Measurements from ENCODE around the gene TMCO1. TPM values are rescaled to one million over a fixed set of nuclear protein-coding genes. Genes with fewer than 3 reads are reported as not detected.
A peak's percentile ranks its signal among the peaks of the same experiment; 100 is the strongest.
"Not testable (repeated sequence)": the region's sequence is repeated elsewhere in the genome, so short reads cannot be mapped to it uniquely, and the experiment has no call there.

TMCO1 gene
- total and polyA plus RNA-seq, 10 donors, result 23.3 to 57.9 (median 50.7) TPM

GRCh38 chr1:165703648-165704047 is 65.0 kb downstream of the TMCO1 start:
- H3K36me3 ChIP-seq, result no peaks in the 10 kb centered on the region
- WGBS, 5 donors, result 76 to 92% (median 86%) methylated on average over 2 of the region's 2 CpGs
- DNase-seq, result no peak
- no peak overlapping the region for H3K4me3 ChIP-seq
- no peaks in the 10 kb centered on the region for H3K9me3 ChIP-seq
- H3K4me1 ChIP-seq, result peaks cover 0 to 11% (median 7%) of the 10 kb centered on the region in 6 donors
- intact Hi-C loops (cut with DNase I; ENCODE audit: low total_unique reads), result no loop called here
- TF ChIP-seq POLR2A (IDR thresholded peaks at IDR 0.05) (no peak), CTCF (IDR thresholded peaks at IDR 0.05 in 8 of 11, conservative IDR thresholded peaks at IDR 0.05 in 3 of 11) (no peak), POLR2AphosphoS5 (IDR thresholded peaks at IDR 0.05) (no peak)
- H3K27ac ChIP-seq, result no peak overlapping the region
- H3K27me3 ChIP-seq (replicated peaks in 1 of 7), result peaks cover 0 to 9% (median 0%) of the 10 kb centered on the region in 7 donors

- H3K4me1 ChIP-seq, result peaks cover 6 to 22% (median 16%) of the 10 kb centered on the region in 6 donors
- H3K27ac ChIP-seq; H3K36me3 ChIP-seq; intact Hi-C loops (cut with DNase I; ENCODE audit: low total_unique reads); H3K27me3 ChIP-seq (replicated peaks in 1 of 7); H3K4me3 ChIP-seq; DNase-seq; H3K9me3 ChIP-seq: not testable (repeated sequence)
- 75 to 99% (median 86%) methylated on average over 7 of the region's 7 CpGs for WGBS, 5 donors
Measured at GRCh38 chr1:165701922-165702321, 66.7 kb downstream of the TMCO1 start.

- Histone ChIP-seq H3K4me3 (no peak overlapping the region), H3K36me3 (peaks cover 0 to 6% (median 0%) of the 10 kb centered on the region in 6 donors), H3K27ac (no peak overlapping the region), H3K4me1 (peaks cover 16 to 45% (median 34%) of the 10 kb centered on the region in 6 donors), H3K27me3 (replicated peaks in 1 of 7) (no peaks in the 10 kb centered on the region), H3K9me3 (no peaks in the 10 kb centered on the region)
- 66 to 90% (median 85%) methylated on average over 3 of the region's 3 CpGs for WGBS, 5 donors
- TF ChIP-seq POLR2A (IDR thresholded peaks at IDR 0.05) (no peak), POLR2AphosphoS5 (IDR thresholded peaks at IDR 0.05) (no peak), CTCF (IDR thresholded peaks at IDR 0.05 in 8 of 11, conservative IDR thresholded peaks at IDR 0.05 in 3 of 11) (no peak)
- no peak for DNase-seq
- intact Hi-C loops (cut with DNase I; ENCODE audit: low total_unique reads), result loop anchor here (5.0 to 10.0 kb wide), 2 partner anchors 67 to 95 kb away; partner anchors contain the start of gene MGST3
Measured at GRCh38 chr1:165699577-165699976, 69.1 kb downstream of the TMCO1 start.

GRCh38 chr1:165698761-165699052 is 70.0 kb downstream of the TMCO1 start:
- 0 to 1% (median 0%) methylated on average over 7 of the region's 7 CpGs for WGBS, 5 donors
- peak overlapping the region; percentile 62 to 91 (median 72) for H3K4me3 ChIP-seq
- intact Hi-C loops (cut with DNase I; ENCODE audit: low total_unique reads), result loop anchor here (5.0 to 10.0 kb wide), 2 partner anchors 66 to 94 kb away; partner anchors contain the start of gene MGST3
- peaks cover 0 to 14% (median 0%) of the 10 kb centered on the region in 6 donors for H3K36me3 ChIP-seq
- peaks cover 17 to 49% (median 34%) of the 10 kb centered on the region in 6 donors for H3K4me1 ChIP-seq
- DNase-seq, result no peak
- H3K27ac ChIP-seq, result peak overlapping the region; percentile 93 to 99 (median 97)
- H3K27me3 ChIP-seq (replicated peaks in 1 of 7), result no peaks in the 10 kb centered on the region
- TF ChIP-seq CTCF (IDR thresholded peaks at IDR 0.05 in 8 of 11, conservative IDR thresholded peaks at IDR 0.05 in 3 of 11) (peak in 2 of 11 experiments; percentile 7 to 14), POLR2A (IDR thresholded peaks at IDR 0.05) (no peak), POLR2AphosphoS5 (IDR thresholded peaks at IDR 0.05) (no peak)
- H3K9me3 ChIP-seq, result no peaks in the 10 kb centered on the region
